ENCODE measurements around the gene INTS6L. TPM values are rescaled to one million over a fixed set of nuclear protein-coding genes. Genes with fewer than 3 reads are reported as not detected.
A peak's percentile ranks its signal among the peaks of the same experiment; 100 is the strongest.
"Not testable (repeated sequence)": the region's sequence is repeated elsewhere in the genome, so short reads cannot be mapped to it uniquely, and the experiment has no call there.

The INTS6L gene
- total and polyA plus RNA-seq, 2 donors from 2014 or later = 4.7 to 7.7 TPM

GRCh38 chrX:135581496-135581895, 61.0 kb downstream of the INTS6L start:
- no peak for TF ChIP-seq CTCF (IDR thresholded peaks at IDR 0.05; ENCODE audit: borderline replicate concordance, extremely low read depth, insufficient read depth)
- DNase-seq = no peak
- Histone ChIP-seq H3K27ac (ENCODE audit: low read depth in 2 of 2, low read length in 2 of 2) (no peak overlapping the region), H3K4me1 (ENCODE audit: control insufficient read depth in 2 of 3, insufficient read depth in 2 of 3, low read depth in 1 of 3, low read length in 3 of 3) (no peaks in the 10 kb centered on the region), H3K9me3 (ENCODE audit: control insufficient read depth in 2 of 3, insufficient read depth in 1 of 3, low read length in 3 of 3) (no peaks in the 10 kb centered on the region), H3K36me3 (ENCODE audit: control insufficient read depth in 2 of 3, insufficient read depth in 3 of 3, low read length in 3 of 3) (peaks cover 0 to 4% (median 2%) of the 10 kb centered on the region in 3 donors), H3K4me3 (ENCODE audit: low read length in 3 of 3) (no peak overlapping the region), H3K27me3 (ENCODE audit: control insufficient read depth, insufficient read depth, low read length) (no peaks in the 10 kb centered on the region), H3K9ac (ENCODE audit: low read length in 3 of 3) (no peak overlapping the region)
- FAIRE-seq = no peak
- intact Hi-C loops (cut with DNase I) = no loop called here

- Histone ChIP-seq H3K27me3 (ENCODE audit: control insufficient read depth, insufficient read depth, low read length) (no peaks in the 10 kb centered on the region), H3K4me1 (ENCODE audit: control insufficient read depth in 2 of 3, insufficient read depth in 2 of 3, low read depth in 1 of 3, low read length in 3 of 3) (no peaks in the 10 kb centered on the region), H3K27ac (ENCODE audit: low read depth in 2 of 2, low read length in 2 of 2) (no peak overlapping the region), H3K36me3 (ENCODE audit: control insufficient read depth in 2 of 3, insufficient read depth in 3 of 3, low read length in 3 of 3) (no peaks in the 10 kb centered on the region), H3K9ac (ENCODE audit: low read length in 3 of 3) (no peak overlapping the region), H3K9me3 (ENCODE audit: control insufficient read depth in 2 of 3, insufficient read depth in 1 of 3, low read length in 3 of 3) (no peaks in the 10 kb centered on the region), H3K4me3 (ENCODE audit: low read length in 3 of 3) (no peak overlapping the region)
- FAIRE-seq (no peak), DNase-seq (no peak)
- intact Hi-C loops (cut with DNase I) = no loop called here
- no peak for TF ChIP-seq CTCF (IDR thresholded peaks at IDR 0.05; ENCODE audit: borderline replicate concordance, extremely low read depth, insufficient read depth)
These were observed 64.7 kb downstream of the INTS6L start for GRCh38 chrX:135585153-135585552.

GRCh38 chrX:135591871-135592270, 71.4 kb downstream of the INTS6L start:
- H3K27ac ChIP-seq (ENCODE audit: low read depth in 2 of 2, low read length in 2 of 2) = no peak overlapping the region
- no peaks in the 10 kb centered on the region for H3K27me3 ChIP-seq (ENCODE audit: control insufficient read depth, insufficient read depth, low read length)
- DNase-seq (no peak), FAIRE-seq (no peak)
- H3K9me3 ChIP-seq (ENCODE audit: control insufficient read depth in 2 of 3, insufficient read depth in 1 of 3, low read length in 3 of 3) = no peaks in the 10 kb centered on the region
- intact Hi-C loops (cut with DNase I) = no loop called here
- H3K36me3 ChIP-seq (ENCODE audit: control insufficient read depth in 2 of 3, insufficient read depth in 3 of 3, low read length in 3 of 3) = no peaks in the 10 kb centered on the region
- H3K4me3 ChIP-seq (ENCODE audit: low read length in 3 of 3) = no peak overlapping the region
- H3K4me1 ChIP-seq (ENCODE audit: control insufficient read depth in 2 of 3, insufficient read depth in 2 of 3, low read depth in 1 of 3, low read length in 3 of 3) = no peaks in the 10 kb centered on the region
- TF ChIP-seq CTCF (IDR thresholded peaks at IDR 0.05; ENCODE audit: borderline replicate concordance, extremely low read depth, insufficient read depth) = no peak
- no peak overlapping the region for H3K9ac ChIP-seq (ENCODE audit: low read length in 3 of 3)

GRCh38 chrX:135594049-135594448, 73.6 kb downstream of the INTS6L start:
- DNase-seq; H3K4me3 ChIP-seq (ENCODE audit: low read length in 3 of 3); FAIRE-seq; H3K9ac ChIP-seq (ENCODE audit: low read length in 3 of 3); H3K27me3 ChIP-seq (ENCODE audit: control insufficient read depth, insufficient read depth, low read length); H3K9me3 ChIP-seq (ENCODE audit: control insufficient read depth in 2 of 3, insufficient read depth in 1 of 3, low read length in 3 of 3); H3K27ac ChIP-seq (ENCODE audit: low read depth in 2 of 2, low read length in 2 of 2); intact Hi-C loops (cut with DNase I); H3K36me3 ChIP-seq (ENCODE audit: control insufficient read depth in 2 of 3, insufficient read depth in 3 of 3, low read length in 3 of 3); H3K4me1 ChIP-seq (ENCODE audit: control insufficient read depth in 2 of 3, insufficient read depth in 2 of 3, low read depth in 1 of 3, low read length in 3 of 3): not testable (repeated sequence)

- FAIRE-seq = peak; percentile 19
- H3K9ac ChIP-seq (ENCODE audit: low read length in 3 of 3); H3K9me3 ChIP-seq (ENCODE audit: control insufficient read depth in 2 of 3, insufficient read depth in 1 of 3, low read length in 3 of 3); H3K27me3 ChIP-seq (ENCODE audit: control insufficient read depth, insufficient read depth, low read length); DNase-seq; intact Hi-C loops (cut with DNase I); H3K36me3 ChIP-seq (ENCODE audit: control insufficient read depth in 2 of 3, insufficient read depth in 3 of 3, low read length in 3 of 3); H3K4me1 ChIP-seq (ENCODE audit: control insufficient read depth in 2 of 3, insufficient read depth in 2 of 3, low read depth in 1 of 3, low read length in 3 of 3); H3K27ac ChIP-seq (ENCODE audit: low read depth in 2 of 2, low read length in 2 of 2); H3K4me3 ChIP-seq (ENCODE audit: low read length in 3 of 3): not testable (repeated sequence)
These were observed 74.0 kb downstream of the INTS6L start for GRCh38 chrX:135594453-135594852.
